Osteocyte (in vitro differentiated cells): ENCODE measurements around the gene ZNF197. TPM values are rescaled to one million over a fixed set of nuclear protein-coding genes. Genes with fewer than 3 reads are reported as not detected.

Experiments used
- DNase-seq: peaks from one replicate; pipeline ENCODE4 v3.0.0; 2021; ENCODE audit warnings: mixed read lengths; ENCODE audit not compliant: unreplicated experiment; ENCODE audit errors: extremely low spot score
- H3K27ac Mint-ChIP-seq: one replicate; pipeline ENCODE4 v1.8.0; 2021; ENCODE audit warnings: mild to moderate bottlenecking, mixed read lengths; ENCODE audit not compliant: unreplicated experiment
- H3K27me3 Mint-ChIP-seq: one replicate; pipeline ENCODE4 v1.8.0; 2021; ENCODE audit warnings: mixed read lengths; ENCODE audit not compliant: unreplicated experiment
- H3K36me3 Mint-ChIP-seq: one replicate; pipeline ENCODE4 v1.8.0; 2021; ENCODE audit warnings: mixed read lengths; ENCODE audit not compliant: unreplicated experiment
- H3K4me1 Mint-ChIP-seq: one replicate; pipeline ENCODE4 v1.8.0; 2021; ENCODE audit warnings: mixed read lengths; ENCODE audit not compliant: unreplicated experiment
- H3K4me3 Mint-ChIP-seq: one replicate; pipeline ENCODE4 v1.8.0; 2021; ENCODE audit warnings: mild to moderate bottlenecking, moderate library complexity, mixed read lengths; ENCODE audit not compliant: unreplicated experiment
- H3K9me3 Mint-ChIP-seq: one replicate; pipeline ENCODE4 v1.8.0; 2021; ENCODE audit warnings: mixed read lengths; ENCODE audit not compliant: unreplicated experiment
- total RNA-seq: library from RNA; stranded (reverse); gene quantifications from 2 replicates; pipeline ENCODE4 v1.2.1, GENCODE V29; 2021
- TF ChIP-seq, protein P1 (sequence below): fragments of 200-600 bp; sonication (generic); IDR thresholded peaks from 2 replicates; pipeline ENCODE4 v1.5.0; 2021; ENCODE audit warnings: antibody characterized with exemption, mild to moderate bottlenecking, moderate library complexity

Gene ZNF197
- total RNA-seq, 1 donor from 2014 or later, result 21.9 TPM

DNA sequence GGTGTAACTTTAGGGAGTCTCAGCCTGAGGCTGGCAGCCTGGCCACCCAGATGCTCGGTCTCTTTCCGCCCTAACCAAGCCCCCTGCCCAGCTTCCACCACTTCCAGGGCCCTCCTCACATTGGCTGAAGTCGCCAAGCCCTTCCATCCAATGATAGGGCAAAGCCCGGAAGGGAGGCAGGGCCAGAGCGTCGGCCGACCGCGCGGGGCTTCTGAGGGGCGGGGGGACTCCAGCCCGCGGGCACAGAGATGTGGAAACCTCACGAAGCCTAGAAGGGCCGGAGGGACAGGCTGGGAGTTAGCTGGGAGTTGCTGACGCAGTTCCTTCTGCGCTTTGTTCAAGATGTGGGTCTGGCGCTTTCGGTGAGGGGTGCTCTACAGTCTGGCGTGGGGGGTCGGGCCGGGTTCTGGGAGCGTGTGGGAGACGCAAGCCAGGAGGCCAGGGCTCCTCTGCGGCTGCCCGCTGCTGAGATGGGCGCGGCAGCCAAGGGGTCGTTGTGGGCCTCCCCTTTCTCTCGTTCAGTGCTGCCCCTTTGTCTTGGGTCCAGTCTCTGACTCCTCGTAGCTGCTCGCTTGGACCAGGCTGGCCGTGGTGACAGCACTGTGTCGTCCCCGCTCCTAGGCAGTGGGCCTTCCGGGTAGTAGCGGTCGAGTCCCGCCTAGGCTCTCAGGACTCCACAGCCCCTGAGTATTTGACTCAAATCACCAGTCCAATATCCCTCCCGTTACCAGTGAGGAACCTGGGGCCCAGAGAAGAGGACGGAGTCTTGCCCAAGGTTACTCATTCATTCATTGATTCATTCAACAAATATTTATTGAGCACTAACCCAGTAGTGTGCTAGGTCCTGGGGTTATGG lies 40.0 kb upstream of the ZNF197 start, which contains the start of gene ZNF660:
ZNF660 (plus strand) TSS at position 319 of the 856 bp plus-strand sequence. CDS start 9,230 bp downstream, outside the sequence.
- TF ChIP-seq, protein P1, sequence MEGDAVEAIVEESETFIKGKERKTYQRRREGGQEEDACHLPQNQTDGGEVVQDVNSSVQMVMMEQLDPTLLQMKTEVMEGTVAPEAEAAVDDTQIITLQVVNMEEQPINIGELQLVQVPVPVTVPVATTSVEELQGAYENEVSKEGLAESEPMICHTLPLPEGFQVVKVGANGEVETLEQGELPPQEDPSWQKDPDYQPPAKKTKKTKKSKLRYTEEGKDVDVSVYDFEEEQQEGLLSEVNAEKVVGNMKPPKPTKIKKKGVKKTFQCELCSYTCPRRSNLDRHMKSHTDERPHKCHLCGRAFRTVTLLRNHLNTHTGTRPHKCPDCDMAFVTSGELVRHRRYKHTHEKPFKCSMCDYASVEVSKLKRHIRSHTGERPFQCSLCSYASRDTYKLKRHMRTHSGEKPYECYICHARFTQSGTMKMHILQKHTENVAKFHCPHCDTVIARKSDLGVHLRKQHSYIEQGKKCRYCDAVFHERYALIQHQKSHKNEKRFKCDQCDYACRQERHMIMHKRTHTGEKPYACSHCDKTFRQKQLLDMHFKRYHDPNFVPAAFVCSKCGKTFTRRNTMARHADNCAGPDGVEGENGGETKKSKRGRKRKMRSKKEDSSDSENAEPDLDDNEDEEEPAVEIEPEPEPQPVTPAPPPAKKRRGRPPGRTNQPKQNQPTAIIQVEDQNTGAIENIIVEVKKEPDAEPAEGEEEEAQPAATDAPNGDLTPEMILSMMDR, result no peak
- peaks cover 29% of the 10 kb centered on the region for H3K36me3 Mint-ChIP-seq
- peaks cover 16% of the 10 kb centered on the region for H3K4me1 Mint-ChIP-seq
- H3K9me3 Mint-ChIP-seq, result peaks cover 4% of the 10 kb centered on the region
- H3K27ac Mint-ChIP-seq, result peak within 1 kb of the TSS; percentile 94
- peak within 1 kb of the TSS; percentile 83 for H3K4me3 Mint-ChIP-seq
- H3K27me3 Mint-ChIP-seq, result no peaks in the 10 kb centered on the region
- DNase-seq, result peak; percentile 91

DNA sequence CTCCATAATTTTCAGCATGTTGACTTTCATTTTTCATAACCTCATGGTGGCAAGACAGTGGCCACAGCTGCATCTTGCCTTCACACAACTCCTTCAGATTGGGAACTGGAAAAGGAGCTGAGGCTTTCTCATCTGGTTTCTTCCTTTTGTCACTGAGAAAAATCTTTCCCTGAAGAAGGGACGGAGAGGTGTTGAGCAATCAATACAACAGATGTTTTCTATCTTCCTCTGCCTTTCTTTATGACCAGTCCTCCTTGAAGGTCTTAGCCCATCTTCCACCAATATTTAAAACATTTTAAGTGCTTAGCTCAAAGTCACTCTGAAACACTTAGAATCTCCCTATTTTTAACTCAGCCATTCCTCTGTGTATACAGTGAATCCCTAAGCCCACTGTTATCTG lies 28.2 kb upstream of the ZNF197 start:
- Mint-ChIP-seq H3K4me1 (no peaks in the 10 kb centered on the region), H3K27ac (no peak overlapping the region), H3K27me3 (no peaks in the 10 kb centered on the region), H3K36me3 (peaks cover 84% of the 10 kb centered on the region), H3K9me3 (peaks cover 51% of the 10 kb centered on the region), H3K4me3 (no peak overlapping the region)
- no peak for DNase-seq
- TF ChIP-seq, protein P1, result no peak

DNA sequence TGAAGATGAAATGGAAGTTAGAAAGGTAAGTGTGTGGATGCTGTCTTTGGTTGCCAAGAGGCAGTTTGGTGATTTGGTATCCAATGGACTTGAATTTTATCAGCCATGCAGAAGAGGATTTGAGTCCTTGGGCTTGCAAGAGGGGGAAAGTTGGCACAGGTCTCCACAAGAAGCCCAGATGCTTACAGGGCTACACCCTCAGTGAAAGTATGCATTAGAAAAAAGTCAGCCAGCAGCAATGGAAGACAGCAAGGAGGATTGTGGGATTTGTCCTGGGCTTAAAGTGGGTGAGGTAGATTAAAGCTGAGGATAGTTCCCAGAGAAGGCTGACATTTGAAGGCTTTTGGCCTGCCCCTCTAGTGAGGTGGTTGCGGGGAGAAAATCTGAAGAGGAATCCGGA lies 23.1 kb upstream of the ZNF197 start:
- no peaks in the 10 kb centered on the region for H3K4me1 Mint-ChIP-seq
- TF ChIP-seq, protein P1, result no peak
- peaks cover 66% of the 10 kb centered on the region for H3K36me3 Mint-ChIP-seq
- H3K4me3 Mint-ChIP-seq, result no peak overlapping the region
- peaks cover 57% of the 10 kb centered on the region for H3K9me3 Mint-ChIP-seq
- no peak overlapping the region for H3K27ac Mint-ChIP-seq
- DNase-seq, result no peak
- no peaks in the 10 kb centered on the region for H3K27me3 Mint-ChIP-seq

DNA sequence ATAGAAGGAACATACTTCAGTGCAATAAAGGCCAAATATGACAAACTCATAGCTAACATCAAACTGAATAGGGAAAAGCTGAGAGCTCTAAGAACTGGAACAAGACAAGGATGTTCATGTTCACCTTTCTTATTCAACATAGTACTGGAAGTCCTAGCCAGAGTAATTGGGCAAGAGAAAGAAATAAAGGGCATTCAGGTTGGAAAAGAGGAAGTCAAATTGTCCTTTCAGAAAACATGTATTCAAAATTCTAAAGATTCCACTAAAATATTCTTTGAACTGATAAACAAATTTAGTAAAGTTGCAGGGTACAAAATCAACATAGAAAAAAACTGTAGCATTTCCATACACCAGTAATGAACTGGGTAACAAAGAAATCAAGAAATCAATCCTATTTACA lies 12.2 kb upstream of the ZNF197 start:
- Mint-ChIP-seq H3K4me3 (no peak overlapping the region), H3K4me1 (no peaks in the 10 kb centered on the region), H3K36me3 (peaks cover 16% of the 10 kb centered on the region), H3K9me3 (peaks cover 21% of the 10 kb centered on the region), H3K27ac (no peak overlapping the region), H3K27me3 (no peaks in the 10 kb centered on the region)
- TF ChIP-seq, protein P1, result no peak
- DNase-seq, result no peak

DNA sequence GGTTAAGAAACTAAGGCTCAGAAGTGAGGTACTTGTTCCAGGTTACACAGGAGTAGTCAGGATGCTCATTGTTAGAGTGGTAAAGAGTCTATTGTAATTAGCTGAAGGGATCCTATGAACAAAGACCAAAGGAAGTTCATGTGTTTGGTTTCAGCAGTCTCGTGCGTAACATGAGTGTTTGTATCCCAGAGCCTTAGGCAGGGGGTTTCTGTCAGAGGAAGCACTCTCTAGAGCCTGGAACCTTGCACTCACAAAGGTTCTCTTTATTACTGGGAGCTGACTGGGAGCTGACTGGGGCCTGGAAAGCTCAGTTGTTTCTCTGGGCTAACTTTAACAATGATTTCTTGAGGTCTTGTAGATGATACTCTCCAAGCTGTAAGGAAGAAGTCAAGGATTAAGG lies 3.9 kb downstream of the ZNF197 start:
- no peak for DNase-seq
- TF ChIP-seq, protein P1, result no peak
- H3K9me3 Mint-ChIP-seq, result no peaks in the 10 kb centered on the region
- H3K4me1 Mint-ChIP-seq, result peaks cover 26% of the 10 kb centered on the region
- no peaks in the 10 kb centered on the region for H3K27me3 Mint-ChIP-seq
- peaks cover 26% of the 10 kb centered on the region for H3K36me3 Mint-ChIP-seq
- H3K27ac Mint-ChIP-seq, result no peak overlapping the region
- no peak overlapping the region for H3K4me3 Mint-ChIP-seq
